SU-DHL-6 (cell line): ENCODE results near the gene EXOC3.

Source experiments
- EZH2phosphoT487 ChIP-seq: fragments of 200-600 bp; sonication (generic), shearing (Covaris generic); conservative IDR thresholded peaks from 2 replicates; pipeline ENCODE4 v1.6.1; 2018; ENCODE audit warnings: mild to moderate bottlenecking, antibody characterized with exemption, low read length, moderate library complexity, mixed read lengths
- TF ChIP-seq, protein P1 (sequence below): fragments of 200-600 bp; sonication (generic); IDR thresholded peaks from one replicate; pipeline ENCODE4 v1.5.1; 2017; ENCODE audit warnings: antibody characterized with exemption, mild to moderate bottlenecking, low read length, moderate library complexity; ENCODE audit not compliant: insufficient read depth, poor library complexity, severe bottlenecking

DNA sequence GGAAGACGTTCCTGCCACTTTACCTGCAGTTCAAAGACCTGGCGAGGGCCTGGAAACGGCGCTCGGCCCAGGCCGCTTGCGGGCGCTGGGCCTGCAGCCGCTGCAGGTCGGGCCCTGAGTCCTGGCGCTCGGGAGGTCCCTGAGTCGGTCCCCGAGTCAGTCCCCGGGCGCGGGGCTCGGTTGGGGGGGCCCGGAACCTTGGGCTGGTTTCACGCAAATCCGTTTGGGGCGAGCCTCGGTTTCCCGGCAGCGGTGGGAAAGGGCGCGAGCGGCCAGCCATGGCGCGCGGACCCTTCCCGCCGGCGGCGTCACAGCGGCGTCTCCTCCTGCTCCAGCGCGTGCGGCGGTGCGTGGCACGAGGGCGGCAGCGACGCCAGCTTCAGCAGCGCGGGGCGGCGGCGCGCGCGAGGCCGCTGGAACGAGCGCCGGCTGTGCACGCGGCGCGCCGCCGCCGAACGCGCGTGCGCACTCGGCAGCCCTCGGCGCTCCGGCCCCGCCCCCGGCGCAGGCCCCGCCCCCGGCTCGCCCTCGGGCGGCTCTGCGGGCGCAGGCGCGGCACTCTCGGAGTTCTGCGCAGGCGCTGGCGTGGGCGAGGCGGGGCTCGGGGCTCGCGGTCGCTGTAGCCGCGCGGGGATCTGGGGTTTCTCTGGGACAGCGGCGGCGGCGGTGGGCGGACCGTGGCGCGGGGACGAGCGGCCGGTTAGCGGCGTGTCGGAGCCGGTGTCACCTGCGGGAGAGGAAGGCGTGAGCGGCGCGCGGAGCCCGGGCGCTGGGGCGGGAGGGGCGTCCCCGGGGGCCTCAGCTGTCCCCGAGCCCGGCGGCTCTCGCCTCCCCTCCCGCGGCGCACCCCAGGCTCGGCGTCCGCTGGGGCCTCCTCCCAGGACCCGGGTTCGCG, 29.9 kb downstream of the EXOC3 start:
- TF ChIP-seq, protein P1, sequence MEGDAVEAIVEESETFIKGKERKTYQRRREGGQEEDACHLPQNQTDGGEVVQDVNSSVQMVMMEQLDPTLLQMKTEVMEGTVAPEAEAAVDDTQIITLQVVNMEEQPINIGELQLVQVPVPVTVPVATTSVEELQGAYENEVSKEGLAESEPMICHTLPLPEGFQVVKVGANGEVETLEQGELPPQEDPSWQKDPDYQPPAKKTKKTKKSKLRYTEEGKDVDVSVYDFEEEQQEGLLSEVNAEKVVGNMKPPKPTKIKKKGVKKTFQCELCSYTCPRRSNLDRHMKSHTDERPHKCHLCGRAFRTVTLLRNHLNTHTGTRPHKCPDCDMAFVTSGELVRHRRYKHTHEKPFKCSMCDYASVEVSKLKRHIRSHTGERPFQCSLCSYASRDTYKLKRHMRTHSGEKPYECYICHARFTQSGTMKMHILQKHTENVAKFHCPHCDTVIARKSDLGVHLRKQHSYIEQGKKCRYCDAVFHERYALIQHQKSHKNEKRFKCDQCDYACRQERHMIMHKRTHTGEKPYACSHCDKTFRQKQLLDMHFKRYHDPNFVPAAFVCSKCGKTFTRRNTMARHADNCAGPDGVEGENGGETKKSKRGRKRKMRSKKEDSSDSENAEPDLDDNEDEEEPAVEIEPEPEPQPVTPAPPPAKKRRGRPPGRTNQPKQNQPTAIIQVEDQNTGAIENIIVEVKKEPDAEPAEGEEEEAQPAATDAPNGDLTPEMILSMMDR, result no peak
- no peak for TF ChIP-seq EZH2phosphoT487
